Posterior cingulate gyrus (tissue), 11 donors: ENCODE data around the gene AEBP1.
A peak's percentile ranks its signal among the peaks of the same experiment; 100 is the strongest.
"Not testable (repeated sequence)": the region's sequence is repeated elsewhere in the genome, so short reads cannot be mapped to it uniquely, and the experiment has no call there.

Source experiments
- DNase-seq, 10 donors: peaks; one replicate each; pipeline versions ENCODE4 v3.0.0 to v3.0.0-alpha.2; 2020 to 2021; ENCODE audit warnings: mixed read lengths in 3 of 10
- intact Hi-C: fragments of 100-400 bp; cut with DNase I; formaldehyde crosslinking; loops from one replicate; pipeline ENCODE4 v1.15.1; 2023

Gene AEBP1

DNA sequence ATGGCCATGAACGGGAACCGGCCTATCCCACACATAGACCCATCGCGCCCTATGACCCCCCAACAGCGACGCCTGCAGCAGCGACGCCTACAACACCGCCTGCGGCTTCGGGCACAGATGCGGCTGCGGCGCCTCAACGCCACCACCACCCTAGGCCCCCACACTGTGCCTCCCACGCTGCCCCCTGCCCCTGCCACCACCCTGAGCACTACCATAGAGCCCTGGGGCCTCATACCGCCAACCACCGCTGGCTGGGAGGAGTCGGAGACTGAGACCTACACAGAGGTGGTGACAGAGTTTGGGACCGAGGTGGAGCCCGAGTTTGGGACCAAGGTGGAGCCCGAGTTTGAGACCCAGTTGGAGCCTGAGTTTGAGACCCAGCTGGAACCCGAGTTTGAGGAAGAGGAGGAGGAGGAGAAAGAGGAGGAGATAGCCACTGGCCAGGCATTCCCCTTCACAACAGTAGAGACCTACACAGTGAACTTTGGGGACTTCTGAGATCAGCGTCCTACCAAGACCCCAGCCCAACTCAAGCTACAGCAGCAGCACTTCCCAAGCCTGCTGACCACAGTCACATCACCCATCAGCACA is 9.7 kb downstream of the AEBP1 start:
- DNase-seq: peak in 2 of 10 donors; percentile 60 to 70
- intact Hi-C loops: no loop called here

DNA sequence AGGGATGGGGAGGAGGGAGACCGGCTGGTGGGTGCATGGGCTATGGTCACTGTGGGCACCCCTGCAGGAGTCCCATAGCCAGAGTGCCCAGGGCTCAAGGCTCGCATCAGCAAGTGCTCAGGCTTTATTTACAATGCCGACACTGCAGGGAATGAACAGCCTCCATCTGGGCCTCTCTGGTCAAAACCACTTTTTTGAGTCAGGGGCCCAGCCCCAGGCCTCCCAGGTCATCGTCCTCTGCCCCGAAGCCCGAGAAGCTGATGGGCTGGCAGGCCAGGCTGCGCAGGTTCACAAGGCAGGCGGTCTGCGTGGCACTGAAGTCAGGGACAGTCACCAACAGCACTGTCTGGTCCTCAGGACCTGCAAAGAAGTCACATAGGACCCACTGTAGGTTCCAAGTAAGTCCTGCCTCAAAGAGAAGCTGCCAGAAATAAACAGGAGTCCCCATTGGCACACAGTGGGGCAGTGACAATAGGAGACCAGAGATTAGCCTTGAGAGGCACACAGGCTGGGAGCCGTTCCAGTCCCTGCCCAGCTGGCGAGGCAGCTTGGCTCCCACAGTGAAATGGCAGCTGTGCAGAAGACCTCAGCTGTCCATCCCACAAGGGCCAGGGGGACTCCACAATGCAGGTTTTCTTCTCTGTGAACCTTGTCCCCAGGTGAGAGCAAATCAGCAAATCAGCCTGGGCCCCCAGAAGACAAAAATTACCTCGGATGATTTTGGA is 10.6 kb downstream of the AEBP1 start:
- intact Hi-C loops: no loop called here
- peak; percentile 72 to 98 (median 84) for DNase-seq

DNA sequence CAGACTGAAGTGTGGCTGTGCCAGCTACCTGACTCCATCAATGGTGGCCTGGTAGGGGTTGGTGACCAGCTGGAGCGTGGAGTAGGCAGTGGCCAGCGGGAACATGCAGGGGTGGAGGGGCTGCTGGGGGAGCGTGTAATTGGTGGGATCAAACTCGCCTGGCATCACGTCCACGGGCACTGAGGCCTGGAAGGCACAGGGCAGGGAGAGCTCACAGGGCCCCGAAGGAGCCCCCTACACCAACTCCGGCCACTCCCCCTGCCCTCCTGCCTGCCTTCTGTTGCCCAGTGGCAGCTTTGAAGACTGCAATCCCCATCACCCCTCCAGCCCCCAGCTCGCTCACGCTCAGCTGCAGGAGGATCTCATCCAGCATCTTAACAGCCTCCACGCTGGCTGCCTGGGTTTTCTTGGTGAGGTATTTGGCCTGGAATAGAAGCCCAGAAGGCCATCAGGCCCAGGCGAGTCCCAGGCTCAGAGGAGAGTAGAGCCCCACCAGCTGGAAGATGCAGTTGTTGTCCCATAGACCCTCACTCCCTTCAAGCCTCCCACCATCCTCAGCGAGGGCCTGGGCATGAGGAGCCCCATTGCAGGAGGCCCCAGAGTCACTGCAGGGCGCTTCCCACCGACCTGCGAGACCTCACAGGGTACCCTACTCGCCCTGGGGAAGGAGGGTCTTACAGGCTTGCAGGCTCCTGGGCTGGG is 12.1 kb downstream of the AEBP1 start:
- intact Hi-C loops: no loop called here
- DNase-seq: peak in 2 of 10 donors; percentile 60 to 67

DNA sequence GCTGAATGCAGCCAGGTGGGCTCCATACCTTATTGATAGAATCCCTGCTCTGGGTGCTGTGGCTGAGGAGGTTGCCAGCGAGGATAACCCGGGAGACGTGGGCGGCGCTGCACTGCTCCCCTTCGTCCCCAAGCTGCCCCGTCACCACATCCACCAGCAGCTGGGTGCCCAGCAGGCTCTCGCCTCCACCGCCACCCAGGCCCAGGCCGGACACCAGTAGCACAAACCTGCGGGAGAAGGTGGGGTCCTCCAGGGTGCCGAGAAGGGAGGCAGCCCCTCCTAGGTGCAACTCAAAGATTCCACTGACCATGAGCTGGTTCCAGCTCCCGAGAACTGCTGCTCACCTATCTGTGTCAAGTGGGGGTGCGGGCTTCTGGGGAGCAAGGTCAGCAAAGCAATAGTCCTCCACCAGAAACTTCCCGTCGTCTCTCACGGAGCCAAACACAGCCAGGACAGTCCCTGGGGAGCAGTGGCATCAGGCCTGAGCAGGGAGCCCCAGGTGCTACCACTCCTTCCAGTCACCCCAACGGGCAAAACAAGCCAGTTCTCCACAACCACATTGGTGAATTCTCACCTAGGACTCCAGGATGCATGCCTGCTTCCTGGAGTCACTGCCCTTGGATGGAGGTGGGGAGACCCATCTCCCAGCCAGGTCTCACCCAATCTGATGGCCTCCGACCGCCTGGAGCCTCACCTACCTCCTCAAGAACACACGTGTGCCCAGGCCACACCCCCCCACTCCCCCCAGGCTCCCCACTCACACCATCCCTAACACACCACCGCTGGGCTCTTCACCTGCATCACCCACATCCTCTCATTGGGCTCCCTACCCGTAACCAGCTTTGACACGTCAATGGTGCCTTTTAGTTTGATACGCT is 12.9 kb downstream of the AEBP1 start:
- intact Hi-C loops: no loop called here
- DNase-seq: peak in 2 of 10 donors; percentile 67 to 77

DNA sequence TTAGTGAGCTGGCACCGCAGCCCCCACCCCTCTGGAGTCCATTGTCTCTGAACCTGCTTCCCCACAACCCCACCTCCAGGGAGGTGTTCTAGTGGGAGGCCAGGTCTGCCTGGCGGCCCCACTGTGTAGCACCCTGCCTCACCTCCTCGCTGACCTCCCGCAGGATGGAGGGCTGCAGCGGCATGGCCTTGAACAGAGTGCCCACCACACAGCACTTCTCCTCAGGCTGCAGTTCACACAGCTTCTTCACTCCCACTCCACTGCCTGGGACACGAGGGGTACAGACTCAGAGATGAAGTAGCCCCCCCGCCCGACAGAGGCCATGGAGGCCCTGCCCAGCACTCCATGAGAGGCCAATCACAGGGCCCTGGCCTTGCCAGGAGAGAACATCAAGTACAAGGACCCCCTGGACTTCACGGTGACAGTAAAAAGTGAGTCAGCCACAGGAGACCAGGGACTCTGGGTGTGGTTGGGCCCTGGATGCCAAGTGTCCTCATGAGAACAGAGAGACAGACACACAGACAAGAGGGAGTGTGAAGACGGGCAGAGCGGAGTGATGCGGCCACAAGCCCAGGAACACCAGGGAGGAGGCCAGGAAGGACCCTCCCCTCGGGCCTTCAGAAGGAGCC is 13.8 kb downstream of the AEBP1 start:
- peak in 2 of 10 donors; percentile 35 to 76 for DNase-seq
- intact Hi-C loops: no loop called here

DNA sequence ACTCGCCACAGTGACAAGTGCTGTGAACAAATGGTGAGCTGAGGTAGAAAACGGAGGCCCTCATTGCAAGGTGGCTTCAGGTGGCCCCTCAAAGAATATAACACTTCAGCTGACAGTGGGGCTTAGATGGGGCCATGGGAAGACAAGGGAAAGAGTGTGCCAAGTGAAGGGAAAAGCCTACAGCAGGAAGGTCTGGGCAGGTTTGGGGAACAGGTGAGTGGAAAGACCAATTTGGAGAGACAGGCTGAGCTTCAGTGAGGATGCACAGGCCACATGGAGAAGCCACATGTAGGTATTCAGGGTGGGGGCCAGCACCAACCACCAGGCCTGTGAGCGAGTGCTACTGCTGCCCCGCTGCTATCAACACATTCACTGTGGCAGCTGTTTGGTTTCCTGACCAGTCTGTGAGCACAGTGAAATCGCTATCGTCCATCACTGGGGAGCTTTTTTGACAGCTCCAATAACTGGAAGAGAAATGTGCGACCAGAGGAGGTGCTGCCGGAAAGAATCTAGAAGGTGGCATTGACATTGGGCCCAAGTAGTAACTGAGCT is 15.8 kb downstream of the AEBP1 start:
- intact Hi-C loops: loop anchor here (10.0 kb wide), 1 partner anchor 75 kb away; no protein-coding TSS in a partner anchor
- DNase-seq: peak in 2 of 10 donors; percentile 43 to 51

DNA sequence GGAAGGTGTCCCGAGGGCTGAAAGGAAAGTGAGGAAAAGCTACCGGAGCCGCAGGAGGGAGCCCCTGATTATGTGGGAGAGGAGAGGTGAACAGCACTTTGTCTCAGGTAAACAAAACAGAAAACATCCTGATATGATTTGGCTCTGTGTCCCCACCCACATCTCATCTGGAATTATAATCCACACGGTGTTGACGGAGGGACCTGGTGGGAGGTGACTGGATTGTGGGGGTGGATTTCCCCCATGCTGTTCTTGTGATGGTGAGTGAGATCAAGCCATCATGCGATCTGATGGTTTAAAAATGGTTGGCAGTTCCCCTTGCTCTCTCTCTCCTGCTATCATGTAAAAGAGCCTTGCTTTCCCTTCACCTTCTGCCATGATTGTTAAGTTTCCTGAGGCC is 16.2 kb downstream of the AEBP1 start:
- DNase-seq: no peak
- intact Hi-C loops: loop anchor here (10.0 kb wide), 1 partner anchor 74 kb away; no protein-coding TSS in a partner anchor

DNA sequence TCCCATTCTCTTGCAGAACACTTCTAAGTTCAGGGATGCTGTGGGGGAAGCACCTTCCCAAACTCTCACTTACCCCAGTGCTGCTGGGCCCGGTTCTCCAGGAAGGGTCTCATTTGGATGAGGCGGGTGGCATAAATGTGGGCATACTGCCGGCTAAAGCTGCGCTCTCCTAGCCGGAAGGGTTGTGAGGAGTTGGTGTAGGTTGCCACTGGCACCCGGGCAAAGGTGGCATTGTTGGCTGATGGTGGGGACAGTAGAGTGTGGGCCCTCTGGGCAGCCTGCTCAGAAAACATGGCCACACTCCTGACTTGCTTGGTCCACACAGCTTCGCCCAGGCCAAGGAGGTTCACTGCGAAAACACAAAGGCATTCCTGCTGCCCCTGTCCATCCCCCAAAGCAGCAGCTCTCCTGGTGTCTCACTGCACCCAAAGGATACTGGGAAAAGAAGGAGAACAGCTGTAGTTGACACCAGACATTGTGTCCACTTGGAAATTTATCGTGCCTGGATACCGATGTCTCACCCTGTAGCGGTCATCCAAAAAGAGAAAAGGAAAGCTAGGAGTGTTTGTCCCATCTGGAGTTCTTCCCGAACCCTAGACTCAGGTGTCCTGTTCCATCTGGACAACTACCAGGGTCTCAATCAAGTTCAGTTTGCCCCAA is 17.7 kb downstream of the AEBP1 start:
- peak in 2 of 10 donors; percentile 41 to 50 for DNase-seq
- intact Hi-C loops: loop anchor here (10.0 kb wide), 1 partner anchor 73 kb away; no protein-coding TSS in a partner anchor

DNA sequence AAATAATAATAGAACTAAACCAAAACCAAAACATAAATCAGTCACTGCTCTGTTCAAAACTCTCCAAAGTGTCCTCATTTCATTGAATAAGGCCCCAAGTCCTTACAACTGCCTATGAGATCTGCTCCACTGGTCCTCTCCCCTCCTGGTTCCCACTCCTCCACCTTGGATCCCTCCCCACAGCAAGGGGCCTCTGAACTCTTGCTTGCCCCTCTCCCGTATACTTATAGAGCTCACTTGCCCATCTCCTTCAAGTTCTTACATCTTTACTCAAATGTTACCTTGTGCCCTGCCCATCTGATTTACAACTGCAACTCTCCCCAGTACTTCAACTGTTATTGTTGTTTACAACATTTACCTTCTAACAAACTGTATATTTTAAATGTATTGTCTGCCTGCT is 18.4 kb downstream of the AEBP1 start:
- peak in 1 of 10 donors; percentile 11 for DNase-seq
- intact Hi-C loops: loop anchor here (10.0 kb wide), 1 partner anchor 72 kb away; no protein-coding TSS in a partner anchor

DNA sequence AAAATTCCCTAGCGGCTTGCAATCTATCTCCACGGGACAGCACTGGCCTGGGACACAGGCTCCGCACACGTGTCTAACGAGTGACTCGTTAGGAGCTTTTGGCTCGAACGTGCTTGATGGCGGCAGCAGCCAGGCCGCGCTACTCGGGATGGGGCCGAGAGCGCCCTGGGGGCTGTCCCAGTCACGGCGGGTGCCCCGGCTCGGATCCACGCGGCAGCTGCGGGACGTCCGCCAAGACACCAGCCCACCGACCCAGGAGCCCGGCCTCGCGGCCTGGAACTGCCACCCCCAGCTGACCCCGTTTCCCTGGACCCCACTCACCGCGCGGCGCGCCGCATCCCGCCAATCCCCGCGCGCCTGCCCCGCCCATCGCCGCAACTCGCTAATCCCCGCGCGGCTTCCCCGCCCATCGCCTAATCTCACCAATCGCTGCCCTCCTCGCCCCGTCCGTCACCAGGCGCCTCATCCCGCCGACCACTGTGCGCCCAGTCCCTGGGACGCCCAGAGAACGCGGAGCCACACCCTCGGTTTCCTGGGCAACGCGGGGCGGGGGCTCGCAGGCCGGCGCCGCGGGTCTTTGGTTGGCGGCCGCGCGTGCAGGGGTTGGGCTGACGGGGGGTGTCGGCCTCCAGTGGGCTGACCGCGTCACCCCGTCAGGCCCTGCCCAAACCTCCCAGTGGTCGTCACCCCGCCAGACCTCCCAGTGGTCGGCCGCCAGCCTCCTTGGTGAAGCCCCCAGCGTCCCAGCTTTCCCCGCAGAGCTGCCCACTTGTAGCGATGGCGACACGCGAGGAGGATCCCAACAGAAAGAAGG is 19.3 kb downstream of the AEBP1 start, which contains the start of gene POLD2:
Gene POLD2, minus strand, starts transcription at position 359 of the 814 bp plus-strand sequence. CDS start 1,495 bp downstream, outside the sequence.
- peak; percentile 97 to 100 (median 98) for DNase-seq
- intact Hi-C loops: loop anchor here (1.0 to 10.0 kb wide), 2 partner anchors 41 to 71 kb away; partner anchors contain the start of gene POLM

DNA sequence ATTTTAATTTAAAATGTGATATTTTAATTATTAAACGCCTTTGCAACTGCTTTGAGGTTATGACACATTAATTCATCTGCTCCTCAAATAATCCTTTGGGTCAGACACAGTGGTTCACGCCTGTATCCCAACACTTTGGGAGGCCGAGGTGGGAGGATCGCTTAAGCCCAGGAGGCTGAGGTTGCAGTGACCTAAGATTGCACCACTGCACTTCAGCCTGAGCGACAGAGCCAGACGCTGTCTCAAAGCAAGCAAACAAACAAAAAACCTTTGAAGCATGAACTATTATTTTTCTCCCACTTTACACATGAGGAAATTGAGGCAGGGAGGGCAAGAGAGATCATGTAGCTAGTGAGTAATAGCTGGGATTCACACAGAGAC is 20.7 kb downstream of the AEBP1 start:
- DNase-seq: peak in 1 of 10 donors; percentile 18
- intact Hi-C loops: loop anchor here (10.0 kb wide), 1 partner anchor 70 kb away; no protein-coding TSS in a partner anchor

DNA sequence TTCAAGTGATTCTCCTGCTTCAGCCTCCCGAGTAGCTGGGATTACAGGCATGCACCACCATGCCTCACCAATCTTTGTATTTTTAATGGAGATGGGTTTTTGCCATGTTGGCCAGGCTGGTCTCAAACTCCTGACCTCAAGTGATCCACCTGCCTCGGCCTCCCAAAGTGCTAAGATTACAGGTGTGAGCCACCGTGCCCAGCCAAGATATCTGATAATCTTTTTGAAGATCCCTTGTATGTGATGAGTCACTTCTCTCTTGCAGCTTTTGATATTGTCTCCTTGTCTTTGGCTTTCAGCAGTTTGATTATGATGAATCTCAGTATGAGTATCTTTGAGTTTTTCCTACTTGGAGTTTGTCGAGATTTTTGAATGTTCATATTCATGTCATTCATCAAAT is 22.4 kb downstream of the AEBP1 start:
- intact Hi-C loops: loop anchor here (10.0 kb wide), 1 partner anchor 68 kb away; no protein-coding TSS in a partner anchor

DNA sequence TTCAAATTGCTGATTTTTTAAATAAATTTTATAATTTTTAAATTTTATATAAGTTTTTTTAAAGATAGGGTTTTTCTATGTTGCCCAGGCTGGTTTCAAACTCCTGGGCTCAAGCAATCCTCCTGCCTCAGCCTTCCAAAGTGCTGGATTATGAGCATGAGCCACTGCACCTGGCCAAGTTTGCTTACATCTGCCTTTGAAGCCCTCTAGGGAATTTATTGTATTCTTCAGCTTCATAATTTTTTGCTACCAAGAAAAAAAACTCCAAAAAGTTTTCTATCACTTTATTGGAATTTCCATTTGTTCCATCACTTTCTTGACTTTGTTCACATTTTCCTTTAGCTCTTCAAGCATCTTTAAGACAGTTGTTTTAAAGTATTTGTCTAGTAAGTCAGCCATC is 23.0 kb downstream of the AEBP1 start:
- intact Hi-C loops: loop anchor here (10.0 kb wide), 1 partner anchor 68 kb away; no protein-coding TSS in a partner anchor
- no peak for DNase-seq

More for the DNA sequence above, 22.4 kb downstream of the AEBP1 start:
- DNase-seq: not testable (repeated sequence)

DNA sequence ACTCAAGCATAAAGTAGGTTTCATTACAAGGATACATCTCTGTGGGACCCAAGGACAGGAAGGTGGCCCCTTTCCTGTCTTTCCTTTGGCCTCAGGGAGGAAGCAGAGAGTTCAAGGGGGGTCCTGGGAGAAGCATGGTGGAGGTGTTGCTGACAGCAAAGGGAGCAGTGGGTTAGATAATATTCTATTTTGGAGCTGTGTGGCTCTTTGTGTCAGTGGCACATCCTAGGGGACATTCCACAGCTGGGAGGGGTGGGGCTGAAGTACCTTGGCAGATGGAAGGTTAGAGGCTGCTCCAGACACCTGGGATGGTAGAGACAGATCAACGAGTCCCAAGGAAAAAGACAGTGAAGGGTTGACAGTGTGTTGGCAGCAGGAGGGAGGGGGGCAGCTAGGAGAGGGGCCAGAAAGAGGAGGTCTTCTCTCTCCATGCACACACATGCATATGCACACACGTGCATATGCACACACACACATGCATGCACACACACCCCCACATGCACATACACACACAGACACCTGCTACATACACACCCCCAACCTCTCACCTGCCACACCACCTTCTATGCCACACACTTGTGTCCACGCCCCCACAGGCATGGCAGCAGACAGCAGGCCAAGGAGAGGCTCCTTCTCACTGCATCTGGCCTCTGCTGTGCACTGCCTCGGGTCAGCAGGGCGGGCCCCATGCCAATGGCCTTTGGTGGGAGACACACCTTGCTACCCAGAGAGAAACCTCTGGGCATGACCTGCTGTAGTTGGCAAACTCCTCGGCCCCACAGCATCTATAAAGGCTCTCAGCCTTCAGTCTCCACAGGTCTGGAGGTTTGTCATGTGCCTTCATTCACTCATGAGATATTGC is 24.8 kb downstream of the AEBP1 start:
- intact Hi-C loops: loop anchor here (10.0 kb wide), 1 partner anchor 66 kb away; no protein-coding TSS in a partner anchor
- DNase-seq: peak in 1 of 10 donors; percentile 66

DNA sequence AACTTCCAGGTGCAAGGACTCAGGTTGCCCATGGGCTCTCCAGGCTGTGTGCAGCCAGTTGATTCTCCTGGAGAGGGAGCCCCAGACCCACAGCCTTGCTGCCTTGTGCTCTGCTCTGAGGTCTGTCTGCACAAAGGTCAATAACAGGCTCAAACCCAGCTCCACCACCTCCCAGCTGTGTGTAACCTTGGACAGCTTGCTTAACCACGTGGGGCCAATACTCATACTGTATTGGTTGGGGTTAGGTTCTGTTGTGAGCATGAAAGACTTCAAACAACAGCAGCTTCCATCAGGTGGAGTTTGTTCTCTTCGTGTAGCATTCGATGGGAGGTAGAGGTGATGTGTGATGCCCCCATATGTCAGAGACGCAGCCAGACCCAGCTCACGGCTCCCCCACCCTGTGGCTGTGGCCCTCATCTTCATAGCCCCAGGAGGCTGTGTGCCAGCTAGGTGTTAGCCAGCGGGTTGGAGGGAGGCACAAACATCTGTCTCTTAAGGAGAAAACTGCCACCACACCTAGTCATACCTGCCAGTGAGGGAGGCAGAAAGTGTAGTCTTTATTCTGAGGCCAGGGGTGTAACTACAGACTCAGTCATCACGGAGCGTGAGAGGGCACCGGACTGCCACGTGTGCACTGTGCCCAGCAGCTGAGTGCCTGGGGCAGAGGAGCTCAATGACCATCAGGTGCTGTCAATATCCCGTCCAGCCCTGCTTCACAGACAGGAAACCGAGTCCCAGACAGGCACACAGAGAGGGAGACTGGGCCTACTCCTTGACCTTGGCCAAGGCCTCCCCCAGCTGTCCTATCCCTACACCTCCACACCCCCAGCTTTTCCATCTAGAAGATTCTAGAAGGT is 27.3 kb downstream of the AEBP1 start:
- DNase-seq: peak in 1 of 10 donors; percentile 47
- intact Hi-C loops: no loop called here

DNA sequence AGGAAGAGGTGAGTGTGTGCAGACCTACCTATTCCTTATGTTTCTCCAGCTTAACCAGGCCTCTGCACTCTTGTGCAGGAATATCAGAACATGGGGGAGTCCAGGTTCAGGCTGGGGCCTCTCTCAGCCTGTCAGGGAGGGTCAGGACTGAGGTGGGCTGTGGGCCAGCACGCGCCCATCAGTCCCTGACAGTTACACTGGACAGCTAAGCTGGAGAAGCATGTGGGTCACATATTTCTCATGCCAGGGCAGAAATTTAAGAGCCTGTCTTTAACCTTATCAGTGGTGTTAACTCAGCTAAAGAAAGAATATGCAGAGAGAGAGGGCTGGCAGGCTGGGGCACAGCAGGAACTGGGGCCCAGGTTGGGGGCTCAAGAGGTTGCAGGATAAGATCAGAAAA is 27.9 kb downstream of the AEBP1 start:
- intact Hi-C loops: no loop called here
- peak in 1 of 10 donors; percentile 29 for DNase-seq
